Heart right ventricle (tissue), 16 donors: Measurements from ENCODE around the gene WASL. TPM values are rescaled to one million over a fixed set of nuclear protein-coding genes. Genes with fewer than 3 reads are reported as not detected.

Experiments used
- ATAC-seq, 8 donors: fragments of 200-7000 bp; cut with Tn5 transposase; one replicate each; pipeline ENCODE4 v1.9.1; 2020; ENCODE audit warnings: mild to moderate bottlenecking in 8 of 8, moderate library complexity in 8 of 8, moderate number of reproducible peaks in 1 of 8
- DNase-seq, 2 donors: peaks; one replicate each; pipeline ENCODE4 v3.0.0-alpha.2; 2020
- H3K27ac ChIP-seq, 10 donors: fragments of 200-600 bp; sonication (generic) in 2 of 10; one replicate each; pipeline versions ENCODE4 v1.5.0 to v1.8.0; 2020 to 2022; ENCODE audit warnings: mild to moderate bottlenecking in 3 of 10
- H3K27me3 ChIP-seq, 7 donors: fragments of 200-600 bp; one replicate each; pipeline ENCODE4 v1.8.0; 2021 to 2022; ENCODE audit warnings: mild to moderate bottlenecking in 2 of 7
- H3K36me3 ChIP-seq, 9 donors: fragments of 200-600 bp; sonication (generic) in 1 of 9; one replicate each; pipeline versions ENCODE4 v1.5.0 to v1.8.0; 2020 to 2022; ENCODE audit warnings: mild to moderate bottlenecking in 2 of 9
- H3K4me1 ChIP-seq, 9 donors: fragments of 200-600 bp; sonication (generic) in 1 of 9; one replicate each; pipeline versions ENCODE4 v1.5.0 to v1.8.0; 2020 to 2022; ENCODE audit warnings: mild to moderate bottlenecking in 4 of 9
- H3K4me3 ChIP-seq, 10 donors: fragments of 200-600 bp; sonication (generic) in 2 of 10; one replicate each; pipeline versions ENCODE4 v1.5.0 to v1.8.0; 2020 to 2022; ENCODE audit warnings: mild to moderate bottlenecking in 7 of 10, moderate library complexity in 2 of 10
- H3K9me3 ChIP-seq, 11 donors: fragments of 200-600 bp in 10 of 11; sonication (generic) in 2 of 11; one replicate each; pipeline versions ENCODE4 v1.5.0 to v1.8.0; 2013 to 2022; ENCODE audit warnings: mild to moderate bottlenecking in 2 of 11, control low read depth in 1 of 11, moderate library complexity in 1 of 11
- WGBS, 2 donors: extraction: QIAGEN DNeasy Blood & Tissue Kit; methylation state at CpG; one replicate each; pipeline ENCODE4 v1.1.7; 2013; ENCODE audit warnings: inconsistent platforms in 1 of 2; 5-methylcytosine and 5-hydroxymethylcytosine counted together
- intact Hi-C, 10 donors: fragments of 100-400 bp; cut with DNase I; formaldehyde crosslinking; loops; one replicate each; pipeline versions ENCODE4 v1.11.1 to v1.14.2; 2022
- polyA plus RNA-seq, 2 donors: library from polyadenylated mRNA; stranded (reverse); fragments of 200-250 nt; gene quantifications; one replicate each; pipeline ENCODE4 v1.2.3, GENCODE V29; 2013
- total RNA-seq, 10 donors: library from RNA; stranded (reverse); fragmentation: NEBNext Ultra II Directional in 3 of 10; extraction: Animal tissue kit (Norgen Biotek cat#: 25700) in 3 of 10; gene quantifications; one replicate each; pipeline versions ENCODE4 v1.2.1 to v1.2.4, GENCODE V29; 2021 to 2023
- TF ChIP-seq, protein P1 (sequence below), 9 donors: fragments of 200-600 bp; sonication (generic) in 2 of 9; IDR thresholded peaks; one replicate each; pipeline versions ENCODE4 v1.5.0 to v1.8.0; 2021 to 2022; ENCODE audit warnings: antibody characterized with exemption in 9 of 9, mild to moderate bottlenecking in 5 of 9, moderate library complexity in 1 of 9
- donor health status: Arrhythmogenic right ventricular cardiomyopathy.
- donor health status: ischemic (EF 13 %, LVEDD 7.1; RV severe dilation, severe dysfunction).
- donor health status: healthy with polysubstance abuse.
- donor health status: DM: no; HTN: yes; CAD: no.
- donor health status: DM: no; HTN: no; CAD: no.
- donor health status: ischemic (EF 25% LVEDD 6.9; RV normal size, moderate dysfunction).
- donor health status: ischemic (EF 25% LVEDD 5.7; RV mildly dilated, moderate dysfunction).
- donor health status: healthy.
- donor health status: DM: yes; HTN: yes; CAD: no.
- donor health status: Ischemic cardiomyopathy.
- donor health status: ischemic (EF 35%, LVEDD 5.7; RV mildly dilated, moderate dysfunction).
- donor health status: nonischemic (EF 11% LVEDD 7.7; RV severe dilation, severe dysfunction).
- donor health status: DM: yes; HTN: yes; CAD: no.
- donor health status: PGD.
- donor health status: ischemic (EF 29% LVEDD 5.4; RV normal size, mild dysfunction).
- donor health status: nonischemic (EF 23%, LVEDD 6.1; RV moderate dilation, normal function).

WASL gene
- total and polyA plus RNA-seq, 12 donors, result 10.7 to 30.0 (median 24.8) TPM

DNA sequence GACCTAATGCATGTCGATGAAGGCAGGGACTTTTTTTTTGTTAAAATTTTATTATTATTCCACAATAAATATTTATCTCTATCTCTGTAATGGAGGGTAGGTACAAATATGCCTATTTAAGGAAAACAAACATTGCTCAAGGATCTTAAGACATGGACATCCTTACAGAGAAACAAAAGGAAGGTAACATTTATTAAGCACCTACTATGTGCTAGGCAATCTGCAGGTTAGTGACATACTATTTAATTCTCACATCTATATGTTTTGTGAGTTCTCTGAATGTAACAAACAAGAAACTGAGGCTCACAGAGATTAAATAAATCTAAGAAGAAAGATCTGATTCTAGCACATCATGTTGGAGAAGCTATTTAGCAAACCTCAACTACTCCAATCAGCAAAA lies 61.1 kb downstream of the WASL start:
- intact Hi-C loops, result loop anchor here in 4 of 10 donors (2.0 to 10.0 kb wide), 4 partner anchors 57 to 177 kb away; partner anchors contain the start of gene WASL (in 1 of the 4)
- Histone ChIP-seq H3K4me3 (no peak overlapping the region), H3K9me3 (no peaks in the 10 kb centered on the region), H3K36me3 (peaks cover 0 to 95% (median 37%) of the 10 kb centered on the region in 9 donors), H3K27ac (no peak overlapping the region), H3K27me3 (no peaks in the 10 kb centered on the region), H3K4me1 (peaks cover 0 to 5% (median 3%) of the 10 kb centered on the region in 9 donors)
- TF ChIP-seq, protein P1, sequence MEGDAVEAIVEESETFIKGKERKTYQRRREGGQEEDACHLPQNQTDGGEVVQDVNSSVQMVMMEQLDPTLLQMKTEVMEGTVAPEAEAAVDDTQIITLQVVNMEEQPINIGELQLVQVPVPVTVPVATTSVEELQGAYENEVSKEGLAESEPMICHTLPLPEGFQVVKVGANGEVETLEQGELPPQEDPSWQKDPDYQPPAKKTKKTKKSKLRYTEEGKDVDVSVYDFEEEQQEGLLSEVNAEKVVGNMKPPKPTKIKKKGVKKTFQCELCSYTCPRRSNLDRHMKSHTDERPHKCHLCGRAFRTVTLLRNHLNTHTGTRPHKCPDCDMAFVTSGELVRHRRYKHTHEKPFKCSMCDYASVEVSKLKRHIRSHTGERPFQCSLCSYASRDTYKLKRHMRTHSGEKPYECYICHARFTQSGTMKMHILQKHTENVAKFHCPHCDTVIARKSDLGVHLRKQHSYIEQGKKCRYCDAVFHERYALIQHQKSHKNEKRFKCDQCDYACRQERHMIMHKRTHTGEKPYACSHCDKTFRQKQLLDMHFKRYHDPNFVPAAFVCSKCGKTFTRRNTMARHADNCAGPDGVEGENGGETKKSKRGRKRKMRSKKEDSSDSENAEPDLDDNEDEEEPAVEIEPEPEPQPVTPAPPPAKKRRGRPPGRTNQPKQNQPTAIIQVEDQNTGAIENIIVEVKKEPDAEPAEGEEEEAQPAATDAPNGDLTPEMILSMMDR (IDR thresholded peaks at IDR 0.05), result no peak
- WGBS, 2 donors, result 93 to 97% methylated on average over 1 of the region's 1 CpG
- no peak for ATAC-seq
- no peak for DNase-seq

DNA sequence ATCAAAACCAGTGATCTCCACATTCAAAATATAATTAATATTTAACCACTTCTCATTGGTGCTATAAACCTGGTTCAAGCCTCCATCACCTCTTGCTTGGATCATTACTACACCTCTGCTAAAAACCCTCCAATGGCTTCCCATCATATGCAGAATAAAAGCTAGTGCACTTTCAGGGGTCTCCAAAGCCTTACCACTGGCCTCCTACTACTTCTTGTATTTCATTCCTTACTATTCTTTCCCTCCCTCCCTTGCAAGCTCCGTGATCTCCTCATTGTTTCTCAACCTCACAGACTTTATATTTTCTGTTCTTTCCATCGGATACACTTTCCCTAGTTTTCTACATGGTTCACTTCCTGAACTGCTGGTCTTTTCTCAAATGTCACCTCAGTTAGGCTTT lies 61.6 kb downstream of the WASL start:
- no peak overlapping the region for H3K4me3 ChIP-seq
- no peak for DNase-seq
- ATAC-seq, result no peak
- H3K4me1 ChIP-seq, result peaks cover 0 to 11% (median 7%) of the 10 kb centered on the region in 9 donors
- H3K36me3 ChIP-seq, result peaks cover 0 to 92% (median 33%) of the 10 kb centered on the region in 9 donors
- no peak overlapping the region for H3K27ac ChIP-seq
- intact Hi-C loops, result loop anchor here in 4 of 10 donors (2.0 to 10.0 kb wide), 4 partner anchors 58 to 178 kb away; partner anchors contain the start of gene WASL (in 1 of the 4)
- H3K27me3 ChIP-seq, result no peaks in the 10 kb centered on the region
- WGBS, 2 donors, result 94 to 97% methylated on average over 2 of the region's 2 CpGs
- TF ChIP-seq, protein P1 (IDR thresholded peaks at IDR 0.05), result no peak
- H3K9me3 ChIP-seq, result no peaks in the 10 kb centered on the region

DNA sequence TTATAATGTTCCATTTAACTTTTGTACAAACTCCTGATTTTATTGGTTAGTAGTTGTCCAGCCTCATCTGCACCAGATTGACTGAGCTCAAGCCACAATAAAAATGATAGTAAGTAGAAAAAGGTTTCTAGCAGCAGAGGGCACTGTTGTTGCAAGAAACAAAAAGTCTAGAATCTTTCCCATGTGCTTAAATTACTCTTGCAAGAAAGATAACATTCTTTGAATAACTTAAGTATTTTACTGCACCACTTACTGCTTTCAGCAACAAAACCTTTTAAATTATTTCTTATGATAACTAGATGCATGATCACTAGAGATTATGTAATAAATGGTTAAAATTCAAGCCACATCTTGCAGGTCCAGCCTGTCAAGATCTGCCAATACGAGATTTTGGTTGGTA lies 66.1 kb downstream of the WASL start:
- no peak for DNase-seq
- intact Hi-C loops, result loop anchor here in 9 of 10 donors (2.0 to 10.0 kb wide), 7 partner anchors 45 to 190 kb away; partner anchors contain the start of gene WASL (in 1 of the 9)
- Histone ChIP-seq H3K27ac (peak overlapping the region in 5 of 10 donors; percentile 15 to 75 (median 69)), H3K4me1 (peaks cover 0 to 48% (median 20%) of the 10 kb centered on the region in 9 donors), H3K9me3 (no peaks in the 10 kb centered on the region), H3K36me3 (peaks cover 0 to 57% (median 6%) of the 10 kb centered on the region in 9 donors), H3K27me3 (no peaks in the 10 kb centered on the region), H3K4me3 (no peak overlapping the region)
- peak in 4 of 8 donors; percentile 36 to 59 (median 48) for ATAC-seq
- TF ChIP-seq, protein P1 (IDR thresholded peaks at IDR 0.05), result peak in 7 of 9 donors; percentile 53 to 73 (median 63)
- 73 to 78% methylated on average over 1 of the region's 1 CpG for WGBS, 2 donors

DNA sequence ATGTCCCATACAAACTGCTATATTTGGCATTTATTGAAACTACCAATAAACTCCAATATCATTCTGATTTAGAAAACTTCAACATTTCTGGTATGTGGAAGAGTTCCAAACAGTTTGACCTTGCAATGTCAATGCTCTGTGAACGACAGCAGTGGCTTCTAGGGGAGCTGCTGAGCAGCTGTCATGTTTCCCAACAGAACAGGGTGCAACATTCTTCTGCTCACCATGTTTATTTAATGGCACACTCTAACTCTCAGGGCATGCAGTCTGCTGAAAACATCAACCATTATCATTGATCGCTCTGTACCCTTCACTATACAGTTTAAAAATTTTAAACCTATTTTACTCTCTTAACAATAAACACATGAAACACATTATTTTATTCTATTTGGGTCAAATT lies 67.2 kb downstream of the WASL start:
- intact Hi-C loops, result loop anchor here in 6 of 10 donors (5.0 to 10.0 kb wide), 6 partner anchors 44 to 191 kb away; partner anchors contain the start of gene WASL (in 1 of the 6)
- peak in 7 of 8 donors; percentile 72 to 89 (median 87) for ATAC-seq
- WGBS, 2 donors, result 29 to 40% methylated on average over 2 of the region's 2 CpGs
- Histone ChIP-seq H3K27ac (peak overlapping the region in 8 of 10 donors; percentile 18 to 75 (median 66)), H3K36me3 (peaks cover 0 to 46% (median 0%) of the 10 kb centered on the region in 9 donors), H3K4me1 (peaks cover 0 to 52% (median 20%) of the 10 kb centered on the region in 9 donors), H3K27me3 (no peaks in the 10 kb centered on the region), H3K4me3 (no peak overlapping the region), H3K9me3 (no peaks in the 10 kb centered on the region)
- TF ChIP-seq, protein P1 (IDR thresholded peaks at IDR 0.05), result peak in 2 of 9 donors; percentile 11 to 21
- DNase-seq, result no peak
